PC-3 (cell line): ENCODE measurements around the gene CES2. TPM values are rescaled to one million over a fixed set of nuclear protein-coding genes. Genes with fewer than 3 reads are reported as not detected.
"Not testable (repeated sequence)": the region's sequence is repeated elsewhere in the genome, so short reads cannot be mapped to it uniquely, and the experiment has no call there.

ENCODE experiments used
- ATAC-seq: fragments of 200-7000 bp; cut with Tn5 transposase; 2 replicates; pipeline ENCODE4 v1.9.1; 2020; ENCODE audit warnings: mild to moderate bottlenecking, moderate library complexity
- BruUV-seq: library from RNA; stranded (reverse); fragments of 400-500 nt; replicated peaks from 2 replicates; lab custom pipeline; 2021; lab: Mats Ljungman, UMichigan
- CTCF ChIA-PET: fragments of 300-600 bp; sonication (Branson Sonifier 250); formaldehyde crosslinking; loops from one replicate; lab custom pipeline; 2022; ENCODE audit warnings: antibody characterized with exemption; lab: Charles Lee
- POLR2A ChIA-PET: fragments of 300-600 bp; sonication (Branson Sonifier 250); formaldehyde crosslinking; loops from one replicate; lab custom pipeline; 2022; ENCODE audit warnings: antibody characterized with exemption; ENCODE audit not compliant: unreplicated experiment; lab: Charles Lee
- DNase-seq: peaks from one replicate; pipeline ENCODE4 v3.0.0-alpha.2; 2015
- H2AFZ ChIP-seq: fragments of 300-600 bp; sonication (generic); 2 replicates; pipeline ENCODE4 v1.6.0; 2016; ENCODE audit warnings: antibody characterized with exemption, low read length
- H3F3A ChIP-seq: fragments of 300-600 bp; sonication (generic); one replicate; pipeline ENCODE4 v1.6.0; 2017; ENCODE audit warnings: antibody characterized with exemption, low read length, control low read depth, mild to moderate bottlenecking; ENCODE audit not compliant: unreplicated experiment
- H3K27ac ChIP-seq: fragments of 300-600 bp; sonication (generic); 2 replicates; pipeline ENCODE4 v1.5.1; 2016; ENCODE audit warnings: mild to moderate bottlenecking, low read length
- H3K27me3 ChIP-seq: fragments of 300-600 bp; sonication (generic); 2 replicates; pipeline ENCODE4 v1.6.1; 2016; ENCODE audit warnings: low read length, mixed read lengths
- H3K36me3 ChIP-seq: fragments of 300-600 bp; sonication (generic); 2 replicates; pipeline ENCODE4 v1.6.1; 2016; ENCODE audit warnings: low read depth, mixed run types, low read length, mixed read lengths
- H3K4me1 ChIP-seq: fragments of 300-600 bp; sonication (generic); 2 replicates; pipeline ENCODE4 v1.5.1; 2016; ENCODE audit warnings: low read length; ENCODE audit not compliant: insufficient read depth
- H3K4me2 ChIP-seq: fragments of 300-600 bp; sonication (generic); 2 replicates; pipeline ENCODE4 v1.6.0; 2016; ENCODE audit warnings: low read length
- H3K4me3 ChIP-seq: fragments of 300-600 bp; sonication (generic); 2 replicates; pipeline ENCODE4 v1.5.1; 2016; ENCODE audit warnings: mild to moderate bottlenecking, low read length, mixed read lengths
- H3K79me2 ChIP-seq: fragments of 300-600 bp; sonication (generic); 2 replicates; pipeline ENCODE4 v1.6.1; 2017; ENCODE audit warnings: low read length, mixed read lengths
- H3K9ac ChIP-seq: fragments of 300-600 bp; sonication (generic); 2 replicates; pipeline ENCODE4 v1.6.0; 2016; ENCODE audit warnings: mild to moderate bottlenecking, low read length
- H3K9me2 ChIP-seq: fragments of 300-600 bp; sonication (generic); replicated peaks from 2 replicates; pipeline ENCODE4 v1.6.1; 2016; ENCODE audit warnings: mixed run types, low read length, mixed read lengths
- H3K9me3 ChIP-seq: fragments of 300-600 bp; sonication (generic); 2 replicates; pipeline ENCODE4 v1.6.1; 2016; ENCODE audit warnings: low read length, mixed read lengths
- H4K20me1 ChIP-seq: fragments of 300-600 bp; sonication (generic); 2 replicates; pipeline ENCODE4 v1.6.1; 2016; ENCODE audit warnings: low read length, mixed read lengths
- EZH2 ChIP-seq: fragments of 300-600 bp; sonication (generic); IDR thresholded peaks from one replicate; pipeline ENCODE4 v1.6.1; 2017; ENCODE audit warnings: antibody characterized with exemption, mild to moderate bottlenecking, low read length; ENCODE audit not compliant: unreplicated experiment
- EZH2phosphoT487 ChIP-seq: fragments of 300-600 bp; sonication (generic); IDR thresholded peaks from 2 replicates; pipeline ENCODE4 v1.6.1; 2018; ENCODE audit warnings: mild to moderate bottlenecking, antibody characterized with exemption, low read length, borderline replicate concordance
- intact Hi-C: fragments of 100-400 bp; cut with micrococcal nuclease; formaldehyde crosslinking; loops from 2 replicates; pipeline ENCODE4 v1.9.0; 2023
- total RNA-seq: library from RNA; depleted of rRNA; stranded (reverse); fragments of >200 nt; gene quantifications from 2 replicates; pipeline ENCODE4 v1.2.3, GENCODE V29; 2014
- TF ChIP-seq, protein P1 (sequence below): fragments of 300-600 bp; sonication (generic); conservative IDR thresholded peaks from 2 replicates; pipeline ENCODE4 v1.5.1; 2017; ENCODE audit warnings: antibody characterized with exemption, low read depth, mild to moderate bottlenecking, low read length

The CES2 gene
- total RNA-seq, 1 experiment from 2014 or later: 15.8 TPM

DNA sequence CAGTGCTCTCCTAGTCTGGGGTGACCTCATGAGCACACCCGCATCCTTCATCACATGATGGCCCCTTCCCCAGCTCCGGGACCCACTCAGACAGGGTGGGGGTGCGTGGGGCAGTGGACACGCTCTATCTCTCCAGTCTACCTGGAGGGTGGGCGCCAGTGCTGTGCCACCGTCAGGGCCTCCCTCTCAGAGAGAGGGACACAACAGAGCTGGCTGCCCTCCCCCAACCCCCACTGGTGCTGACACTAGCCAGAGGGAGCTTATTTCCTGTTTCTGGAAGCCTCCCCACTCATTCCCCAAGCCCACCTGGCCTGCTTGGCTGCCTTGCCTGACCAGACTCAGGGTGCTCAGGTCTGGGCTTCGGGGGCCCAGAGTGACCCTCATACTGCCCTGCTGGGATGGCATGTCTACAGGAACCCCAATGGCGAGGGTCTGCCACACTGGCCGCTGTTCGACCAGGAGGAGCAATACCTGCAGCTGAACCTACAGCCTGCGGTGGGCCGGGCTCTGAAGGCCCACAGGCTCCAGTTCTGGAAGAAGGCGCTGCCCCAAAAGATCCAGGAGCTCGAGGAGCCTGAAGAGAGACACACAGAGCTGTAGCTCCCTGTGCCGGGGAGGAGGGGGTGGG lies 8.2 kb downstream of the CES2 start:
- Histone ChIP-seq H3K9ac (no peak overlapping the region), H3K4me2 (no peak overlapping the region), H2AFZ (no peak overlapping the region), H3K27ac (no peak overlapping the region), H3F3A (no peaks in the 10 kb centered on the region), H3K36me3 (no peaks in the 10 kb centered on the region), H3K79me2 (no peaks in the 10 kb centered on the region), H3K9me3 (no peaks in the 10 kb centered on the region), H3K27me3 (no peaks in the 10 kb centered on the region), H4K20me1 (no peaks in the 10 kb centered on the region), H3K9me2 (no peaks in the 10 kb centered on the region), H3K4me1 (peaks cover 4% of the 10 kb centered on the region; the same call in 1 of the 2 replicates), H3K4me3 (no peak overlapping the region)
- BruUV-seq: no TSS peak
- CTCF ChIA-PET: no interaction called here
- DNase-seq: no peak
- POLR2A ChIA-PET: no interaction called here
- ATAC-seq: no peak
- TF ChIP-seq EZH2 (no peak), EZH2phosphoT487 (no peak)
- TF ChIP-seq, protein P1, sequence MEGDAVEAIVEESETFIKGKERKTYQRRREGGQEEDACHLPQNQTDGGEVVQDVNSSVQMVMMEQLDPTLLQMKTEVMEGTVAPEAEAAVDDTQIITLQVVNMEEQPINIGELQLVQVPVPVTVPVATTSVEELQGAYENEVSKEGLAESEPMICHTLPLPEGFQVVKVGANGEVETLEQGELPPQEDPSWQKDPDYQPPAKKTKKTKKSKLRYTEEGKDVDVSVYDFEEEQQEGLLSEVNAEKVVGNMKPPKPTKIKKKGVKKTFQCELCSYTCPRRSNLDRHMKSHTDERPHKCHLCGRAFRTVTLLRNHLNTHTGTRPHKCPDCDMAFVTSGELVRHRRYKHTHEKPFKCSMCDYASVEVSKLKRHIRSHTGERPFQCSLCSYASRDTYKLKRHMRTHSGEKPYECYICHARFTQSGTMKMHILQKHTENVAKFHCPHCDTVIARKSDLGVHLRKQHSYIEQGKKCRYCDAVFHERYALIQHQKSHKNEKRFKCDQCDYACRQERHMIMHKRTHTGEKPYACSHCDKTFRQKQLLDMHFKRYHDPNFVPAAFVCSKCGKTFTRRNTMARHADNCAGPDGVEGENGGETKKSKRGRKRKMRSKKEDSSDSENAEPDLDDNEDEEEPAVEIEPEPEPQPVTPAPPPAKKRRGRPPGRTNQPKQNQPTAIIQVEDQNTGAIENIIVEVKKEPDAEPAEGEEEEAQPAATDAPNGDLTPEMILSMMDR: no peak
- intact Hi-C loops: no loop called here

DNA sequence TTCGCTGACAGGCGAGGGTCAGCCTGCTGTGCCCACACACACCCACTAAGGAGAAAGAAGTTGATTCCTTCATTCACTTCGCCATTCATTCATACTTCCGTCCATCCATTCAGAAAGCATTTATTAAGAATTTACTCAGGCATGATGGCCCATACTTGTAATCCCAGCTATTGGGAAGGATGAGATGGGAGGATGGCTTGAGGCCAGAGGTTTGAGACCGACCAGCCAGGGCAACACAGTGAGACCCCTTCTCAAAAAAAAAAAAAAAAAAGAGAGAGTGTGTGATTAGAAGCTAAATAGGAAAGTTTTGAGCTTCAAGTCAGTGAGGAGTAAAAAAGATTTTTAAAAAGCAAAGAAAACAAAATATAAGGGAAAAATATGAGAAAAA lies 8.7 kb downstream of the CES2 start:
- no peaks in the 10 kb centered on the region for H3K36me3 ChIP-seq
- DNase-seq: no peak
- no peak overlapping the region for H3K4me3 ChIP-seq
- no peak overlapping the region for H3K9ac ChIP-seq
- BruUV-seq: no TSS peak
- H3K79me2 ChIP-seq: no peaks in the 10 kb centered on the region
- no peak overlapping the region for H2AFZ ChIP-seq
- CTCF ChIA-PET: no interaction called here
- no peaks in the 10 kb centered on the region for H3K9me3 ChIP-seq
- no peak overlapping the region for H3K4me2 ChIP-seq
- H3K9me2 ChIP-seq: no peaks in the 10 kb centered on the region
- POLR2A ChIA-PET: no interaction called here
- no peak overlapping the region for H3K27ac ChIP-seq
- H3K27me3 ChIP-seq: no peaks in the 10 kb centered on the region
- intact Hi-C loops: no loop called here
- ATAC-seq: no peak
- TF ChIP-seq, protein P1: no peak
- TF ChIP-seq EZH2phosphoT487 (no peak), EZH2 (no peak)
- no peaks in the 10 kb centered on the region for H3F3A ChIP-seq
- no peaks in the 10 kb centered on the region for H4K20me1 ChIP-seq
- H3K4me1 ChIP-seq: peaks cover 4% of the 10 kb centered on the region; the same call in 1 of the 2 replicates

- H3K9ac ChIP-seq, H3K27me3 ChIP-seq, H3F3A ChIP-seq, intact Hi-C loops, DNase-seq, H4K20me1 ChIP-seq, H3K79me2 ChIP-seq, H2AFZ ChIP-seq, H3K4me3 ChIP-seq, POLR2A ChIA-PET, H3K27ac ChIP-seq, H3K9me3 ChIP-seq, H3K4me2 ChIP-seq, BruUV-seq, H3K36me3 ChIP-seq, H3K4me1 ChIP-seq, H3K9me2 ChIP-seq, ATAC-seq: not testable (repeated sequence)
- CTCF ChIA-PET: interaction anchor here (0.6 kb wide), 1 partner anchor 176 kb away, joined by 3 read pairs; no protein-coding TSS in a partner anchor
Observed at GRCh38 chr16:66944971-66945370, 9.7 kb downstream of the CES2 start.
